MCF 10A (cell line): ENCODE data around the gene KRTAP12-1. TPM values are rescaled to one million over a fixed set of nuclear protein-coding genes. Genes with fewer than 3 reads are reported as not detected.

ENCODE experiments used
- BruUV-seq: library from RNA; stranded (reverse); fragments of 400-500 nt; replicated peaks from 2 replicates; lab custom pipeline; 2021; lab: Mats Ljungman, UMichigan
- CTCF ChIA-PET: fragments of 300-600 bp; sonication (Branson Sonifier 250); formaldehyde crosslinking; extraction: SDS; loops from one replicate; lab custom pipeline; 2021; ENCODE audit warnings: antibody characterized with exemption, inconsistent platforms; lab: Yijun Ruan, JAX
- POLR2A ChIA-PET: fragments of 300-600, 350-650 bp; sonication (Branson Sonifier 250); formaldehyde crosslinking; extraction: SDS; loops from one replicate; lab custom pipeline; 2020; ENCODE audit warnings: antibody characterized with exemption, inconsistent platforms; lab: Yijun Ruan, JAX
- DNase-seq: peaks from one replicate; pipeline ENCODE4 v3.0.0-alpha.2; 2018; ENCODE audit not compliant: unreplicated experiment
- H3K27ac Mint-ChIP-seq: one replicate; pipeline ENCODE4 v1.8.0; 2022; ENCODE audit warnings: mild to moderate bottlenecking, low read depth, mixed read lengths; ENCODE audit not compliant: unreplicated experiment
- H3K27me3 Mint-ChIP-seq: one replicate; pipeline ENCODE4 v1.8.0; 2022; ENCODE audit warnings: mixed read lengths; ENCODE audit not compliant: insufficient read depth, unreplicated experiment
- H3K36me3 Mint-ChIP-seq: one replicate; pipeline ENCODE4 v1.8.0; 2022; ENCODE audit warnings: mild to moderate bottlenecking, moderate library complexity, mixed read lengths; ENCODE audit not compliant: insufficient read depth, unreplicated experiment
- H3K4me1 Mint-ChIP-seq: one replicate; pipeline ENCODE4 v1.8.0; 2022; ENCODE audit warnings: mixed read lengths; ENCODE audit not compliant: insufficient read depth, unreplicated experiment
- H3K4me3 Mint-ChIP-seq: one replicate; pipeline ENCODE4 v1.8.0; 2022; ENCODE audit warnings: mild to moderate bottlenecking, moderate library complexity, mixed read lengths; ENCODE audit not compliant: unreplicated experiment
- H3K9me3 Mint-ChIP-seq: one replicate; pipeline ENCODE4 v1.8.0; 2022; ENCODE audit warnings: mixed read lengths; ENCODE audit not compliant: unreplicated experiment
- intact Hi-C: fragments of 100-400 bp; cut with micrococcal nuclease; formaldehyde crosslinking; loops from 2 replicates; pipeline ENCODE4 v1.14.1; 2022
- total RNA-seq: library from RNA; stranded (reverse); gene quantifications from 2 replicates; pipeline ENCODE4 v1.2.3, GENCODE V29; 2022
- TF ChIP-seq, protein P1 (sequence below): fragments of 200-600 bp; IDR thresholded peaks from one replicate; pipeline ENCODE4 v1.8.0; 2022; ENCODE audit warnings: antibody characterized with exemption, mild to moderate bottlenecking; ENCODE audit not compliant: unreplicated experiment

Gene KRTAP12-1
- total RNA-seq, 1 experiment from 2014 or later: not detected

GRCh38 chr21:44712203-44713028, 30.5 kb upstream of the KRTAP12-1 start:
- Mint-ChIP-seq H3K4me3 (no peak overlapping the region), H3K27ac (no peak overlapping the region), H3K27me3 (peaks cover 77% of the 10 kb centered on the region), H3K4me1 (no peaks in the 10 kb centered on the region), H3K36me3 (no peaks in the 10 kb centered on the region), H3K9me3 (no peaks in the 10 kb centered on the region)
- CTCF ChIA-PET: interaction anchor here (0.6 to 1.2 kb wide), 2 partner anchors 30 to 47 kb away, joined by 3 to 6 read pairs; no protein-coding TSS in a partner anchor
- BruUV-seq: no TSS peak
- TF ChIP-seq, protein P1, sequence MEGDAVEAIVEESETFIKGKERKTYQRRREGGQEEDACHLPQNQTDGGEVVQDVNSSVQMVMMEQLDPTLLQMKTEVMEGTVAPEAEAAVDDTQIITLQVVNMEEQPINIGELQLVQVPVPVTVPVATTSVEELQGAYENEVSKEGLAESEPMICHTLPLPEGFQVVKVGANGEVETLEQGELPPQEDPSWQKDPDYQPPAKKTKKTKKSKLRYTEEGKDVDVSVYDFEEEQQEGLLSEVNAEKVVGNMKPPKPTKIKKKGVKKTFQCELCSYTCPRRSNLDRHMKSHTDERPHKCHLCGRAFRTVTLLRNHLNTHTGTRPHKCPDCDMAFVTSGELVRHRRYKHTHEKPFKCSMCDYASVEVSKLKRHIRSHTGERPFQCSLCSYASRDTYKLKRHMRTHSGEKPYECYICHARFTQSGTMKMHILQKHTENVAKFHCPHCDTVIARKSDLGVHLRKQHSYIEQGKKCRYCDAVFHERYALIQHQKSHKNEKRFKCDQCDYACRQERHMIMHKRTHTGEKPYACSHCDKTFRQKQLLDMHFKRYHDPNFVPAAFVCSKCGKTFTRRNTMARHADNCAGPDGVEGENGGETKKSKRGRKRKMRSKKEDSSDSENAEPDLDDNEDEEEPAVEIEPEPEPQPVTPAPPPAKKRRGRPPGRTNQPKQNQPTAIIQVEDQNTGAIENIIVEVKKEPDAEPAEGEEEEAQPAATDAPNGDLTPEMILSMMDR: no peak
- intact Hi-C loops: no loop called here
- POLR2A ChIA-PET: interaction anchor here (2.4 kb wide), 1 partner anchor 8 kb away, joined by 7 read pairs; no protein-coding TSS in a partner anchor
- DNase-seq: no peak

DNA sequence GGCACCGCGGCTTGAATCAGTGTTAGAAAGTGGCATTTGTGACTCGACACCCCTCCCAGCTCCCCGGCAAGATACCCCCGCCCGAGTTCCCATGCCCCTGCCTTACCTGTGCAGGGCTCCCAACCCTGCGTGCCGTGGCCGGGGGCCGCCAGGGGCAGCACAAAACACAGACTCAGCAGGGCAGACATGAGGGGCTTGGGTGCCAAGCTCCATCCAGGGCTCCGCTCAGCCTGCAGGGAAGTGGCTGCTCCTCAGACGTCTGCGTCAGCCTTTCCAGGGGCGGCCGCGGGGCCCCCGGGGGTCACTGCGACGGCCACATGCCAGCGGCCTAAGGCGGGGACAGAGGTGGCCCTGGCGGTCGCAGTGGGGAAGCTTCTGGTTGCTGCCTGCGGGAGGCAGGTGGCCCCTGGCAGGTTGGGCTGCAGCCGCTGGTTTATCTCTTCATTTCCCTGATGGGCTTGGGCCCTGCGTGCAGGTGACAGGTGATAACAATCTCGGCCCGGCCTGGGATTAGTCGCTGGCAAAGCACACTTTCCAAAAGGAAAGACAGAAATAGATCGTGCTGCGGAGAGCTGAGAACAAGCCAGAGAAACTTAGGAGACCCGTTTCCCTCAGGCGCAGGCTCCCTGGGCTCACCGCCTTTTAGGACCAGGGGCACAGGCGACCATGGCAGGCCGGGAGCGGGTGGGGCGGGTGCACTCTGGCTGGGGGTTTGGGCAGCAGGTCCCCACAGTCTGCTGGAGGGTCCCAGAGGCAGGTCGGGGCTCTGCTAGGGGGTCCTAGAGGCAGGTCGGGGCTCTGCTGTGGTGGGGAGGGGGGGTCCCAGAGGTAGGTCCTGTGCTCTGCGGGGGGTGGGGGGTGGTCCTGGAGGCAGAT, 29.6 kb upstream of the KRTAP12-1 start, which contains the start of gene TSPEAR:
TSS of gene TSPEAR (minus strand) at position 246 of the 876 bp plus-strand sequence. CDS start at position 188, 58 bp downstream.
- no TSS peak for BruUV-seq
- CTCF ChIA-PET: interaction anchor here (1.2 to 1.9 kb wide), 2 partner anchors 31 to 43 kb away, joined by 3 to 5 read pairs; no protein-coding TSS in a partner anchor
- Mint-ChIP-seq H3K27me3 (peaks cover 78% of the 10 kb centered on the region), H3K36me3 (no peaks in the 10 kb centered on the region), H3K4me1 (no peaks in the 10 kb centered on the region), H3K9me3 (no peaks in the 10 kb centered on the region), H3K4me3 (no peak within 1 kb of the TSS), H3K27ac (no peak within 1 kb of the TSS)
- POLR2A ChIA-PET: interaction anchor here (1.1 to 2.4 kb wide), 2 partner anchors 9 to 16 kb away, joined by 4 to 7 read pairs; no protein-coding TSS in a partner anchor
- DNase-seq: no peak
- intact Hi-C loops: no loop called here
- TF ChIP-seq, protein P1: no peak

GRCh38 chr21:44710756-44711326, 28.9 kb upstream of the KRTAP12-1 start:
- peak; percentile 8 for DNase-seq
- H3K27ac Mint-ChIP-seq: no peak overlapping the region
- no peaks in the 10 kb centered on the region for H3K4me1 Mint-ChIP-seq
- intact Hi-C loops: no loop called here
- ChIA-PET CTCF (interaction anchor here (1.2 to 1.9 kb wide), 2 partner anchors 32 to 42 kb away, joined by 3 to 5 read pairs; no protein-coding TSS in a partner anchor), POLR2A (interaction anchor here (1.0 to 2.4 kb wide), 3 partner anchors 10 to 33 kb away, joined by 3 to 7 read pairs (median 4); no protein-coding TSS in a partner anchor)
- H3K36me3 Mint-ChIP-seq: no peaks in the 10 kb centered on the region
- peaks cover 78% of the 10 kb centered on the region for H3K27me3 Mint-ChIP-seq
- no peaks in the 10 kb centered on the region for H3K9me3 Mint-ChIP-seq
- TF ChIP-seq, protein P1: no peak
- BruUV-seq: no TSS peak
- no peak overlapping the region for H3K4me3 Mint-ChIP-seq
